MM.1S (cell line): ENCODE results near the gene NCSTN.

Source experiments
- DNase-seq: peaks from one replicate; pipeline ENCODE4 v3.0.0-alpha.2; 2015
- H2AFZ ChIP-seq: fragments of 300-600 bp; sonication (generic); 2 replicates; pipeline ENCODE4 v1.6.0; 2016; ENCODE audit warnings: antibody characterized with exemption, low read length
- H3F3A ChIP-seq: fragments of 300-600 bp; sonication (generic); 2 replicates; pipeline ENCODE4 v1.6.1; 2016; ENCODE audit warnings: mild to moderate bottlenecking, antibody characterized with exemption, low read length, moderate library complexity, mixed read lengths; ENCODE audit not compliant: insufficient read depth
- H3K27ac ChIP-seq: fragments of 300-600 bp; sonication (generic); 2 replicates; pipeline ENCODE4 v1.5.1; 2016; ENCODE audit warnings: mild to moderate bottlenecking, low read length
- H3K27me3 ChIP-seq: fragments of 300-600 bp; sonication (generic); replicated peaks from 2 replicates; pipeline ENCODE4 v1.6.0; 2016; ENCODE audit warnings: low read length; ENCODE audit not compliant: insufficient read depth
- H3K36me3 ChIP-seq: fragments of 300-600 bp; sonication (generic); replicated peaks from 2 replicates; pipeline ENCODE4 v1.6.1; 2016; ENCODE audit warnings: mild to moderate bottlenecking, low read length, mixed read lengths; ENCODE audit not compliant: insufficient read depth
- H3K4me1 ChIP-seq: fragments of 300-600 bp; sonication (generic); 2 replicates; pipeline ENCODE4 v1.6.1; 2016; ENCODE audit warnings: low read length, mixed read lengths
- H3K4me2 ChIP-seq: fragments of 300-600 bp; sonication (generic); 2 replicates; pipeline ENCODE4 v1.6.0; 2016; ENCODE audit warnings: low read depth, low read length
- H3K4me3 ChIP-seq: fragments of 300-600 bp; sonication (generic); 2 replicates; pipeline ENCODE4 v1.5.1; 2016; ENCODE audit warnings: low read length, mixed read lengths
- H3K79me2 ChIP-seq: fragments of 300-600 bp; sonication (generic); 2 replicates; pipeline ENCODE4 v1.6.1; 2016; ENCODE audit warnings: mixed run types, low read length, mixed read lengths
- H3K9ac ChIP-seq: fragments of 300-600 bp; sonication (generic); 2 replicates; pipeline ENCODE4 v1.6.1; 2016; ENCODE audit warnings: low read length, mixed read lengths
- H3K9me2 ChIP-seq: fragments of 300-600 bp; sonication (generic); replicated peaks from 2 replicates; pipeline ENCODE4 v1.6.1; 2016; ENCODE audit warnings: mild to moderate bottlenecking, low read length, mixed read lengths; ENCODE audit not compliant: insufficient read depth
- H3K9me3 ChIP-seq: fragments of 300-600 bp; sonication (generic); replicated peaks from 2 replicates; pipeline ENCODE4 v1.6.1; 2016; ENCODE audit warnings: mild to moderate bottlenecking, low read length, mixed read lengths; ENCODE audit not compliant: insufficient read depth
- H4K20me1 ChIP-seq: fragments of 300-600 bp; sonication (generic); 2 replicates; pipeline ENCODE4 v1.6.1; 2016; ENCODE audit warnings: mild to moderate bottlenecking, low read length, moderate library complexity, mixed read lengths; ENCODE audit not compliant: insufficient read depth
- EZH2 ChIP-seq: fragments of 300-600 bp; sonication (generic); optimal IDR thresholded peaks from 2 replicates; pipeline ENCODE3; 2017; ENCODE audit warnings: low read depth, mild to moderate bottlenecking, antibody characterized with exemption, low read length, mixed read lengths
- EZH2phosphoT487 ChIP-seq: fragments of 300-600 bp; sonication (generic); IDR thresholded peaks from 2 replicates; pipeline ENCODE4 v1.6.1; 2018; ENCODE audit warnings: antibody characterized with exemption, low read length
- TF ChIP-seq, protein P1 (sequence below): fragments of 300-600 bp; sonication (generic); IDR thresholded peaks from 2 replicates; pipeline ENCODE4 v1.5.1; 2016; ENCODE audit warnings: antibody characterized with exemption, low read length, mixed read lengths

NCSTN gene

DNA sequence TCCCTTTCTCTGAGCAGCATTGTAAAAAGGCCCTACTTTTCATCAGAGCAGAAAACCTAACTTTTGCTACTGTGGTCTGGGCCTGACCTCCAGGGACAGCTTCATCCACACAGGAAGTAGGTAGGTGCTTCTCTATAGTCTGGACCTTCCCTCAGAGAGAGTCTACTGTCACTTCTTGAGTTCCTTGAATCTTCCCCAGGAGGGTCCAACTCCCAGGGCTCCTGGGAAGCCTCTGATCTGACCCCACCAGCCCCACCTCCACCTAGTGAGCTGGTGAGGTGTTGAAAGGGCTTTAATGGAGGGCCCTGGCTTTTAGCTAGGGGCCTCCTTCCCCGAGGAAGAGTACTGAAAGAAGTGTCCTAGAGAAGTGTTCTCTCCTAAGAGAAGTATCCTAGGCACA, 54.5 kb downstream of the NCSTN start:
- Histone ChIP-seq H3K27me3 (no peaks in the 10 kb centered on the region), H3K9ac (no peak overlapping the region), H3K9me2 (no peaks in the 10 kb centered on the region), H3K4me2 (no peak overlapping the region), H3K4me1 (no peaks in the 10 kb centered on the region), H3K9me3 (no peaks in the 10 kb centered on the region), H3K27ac (no peak overlapping the region), H3K79me2 (no peaks in the 10 kb centered on the region), H3K36me3 (no peaks in the 10 kb centered on the region), H3F3A (no peaks in the 10 kb centered on the region), H2AFZ (no peak overlapping the region), H4K20me1 (no peaks in the 10 kb centered on the region), H3K4me3 (no peak overlapping the region)
- TF ChIP-seq EZH2phosphoT487 (no peak), EZH2 (no peak)
- TF ChIP-seq, protein P1, sequence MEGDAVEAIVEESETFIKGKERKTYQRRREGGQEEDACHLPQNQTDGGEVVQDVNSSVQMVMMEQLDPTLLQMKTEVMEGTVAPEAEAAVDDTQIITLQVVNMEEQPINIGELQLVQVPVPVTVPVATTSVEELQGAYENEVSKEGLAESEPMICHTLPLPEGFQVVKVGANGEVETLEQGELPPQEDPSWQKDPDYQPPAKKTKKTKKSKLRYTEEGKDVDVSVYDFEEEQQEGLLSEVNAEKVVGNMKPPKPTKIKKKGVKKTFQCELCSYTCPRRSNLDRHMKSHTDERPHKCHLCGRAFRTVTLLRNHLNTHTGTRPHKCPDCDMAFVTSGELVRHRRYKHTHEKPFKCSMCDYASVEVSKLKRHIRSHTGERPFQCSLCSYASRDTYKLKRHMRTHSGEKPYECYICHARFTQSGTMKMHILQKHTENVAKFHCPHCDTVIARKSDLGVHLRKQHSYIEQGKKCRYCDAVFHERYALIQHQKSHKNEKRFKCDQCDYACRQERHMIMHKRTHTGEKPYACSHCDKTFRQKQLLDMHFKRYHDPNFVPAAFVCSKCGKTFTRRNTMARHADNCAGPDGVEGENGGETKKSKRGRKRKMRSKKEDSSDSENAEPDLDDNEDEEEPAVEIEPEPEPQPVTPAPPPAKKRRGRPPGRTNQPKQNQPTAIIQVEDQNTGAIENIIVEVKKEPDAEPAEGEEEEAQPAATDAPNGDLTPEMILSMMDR: no peak
- no peak for DNase-seq

DNA sequence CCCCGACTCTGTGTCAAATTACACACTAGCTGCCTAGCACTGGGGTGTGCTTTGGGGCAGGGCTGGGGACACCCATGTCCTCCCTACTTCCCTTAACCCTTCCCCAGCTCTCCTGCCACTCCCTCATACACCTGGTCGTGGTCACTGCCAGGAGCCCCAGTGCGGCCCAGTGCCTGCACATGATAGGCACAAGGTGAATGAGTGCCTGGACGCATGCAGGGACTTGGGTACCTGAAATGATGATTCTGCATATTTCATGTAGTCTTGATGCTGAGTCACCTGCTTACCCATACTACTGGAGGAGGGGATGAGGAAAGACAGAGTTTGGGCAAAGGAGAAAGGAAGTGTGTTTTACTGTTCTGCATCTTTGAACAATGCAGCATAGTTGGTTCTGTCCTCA, 55.6 kb downstream of the NCSTN start:
- TF ChIP-seq, protein P1: no peak
- Histone ChIP-seq H3K4me3 (no peak overlapping the region), H3K36me3 (no peaks in the 10 kb centered on the region), H3K27ac (no peak overlapping the region), H3K9me2 (no peaks in the 10 kb centered on the region), H3K79me2 (no peaks in the 10 kb centered on the region), H4K20me1 (no peaks in the 10 kb centered on the region), H3K9ac (no peak overlapping the region), H3F3A (no peaks in the 10 kb centered on the region), H3K4me1 (no peaks in the 10 kb centered on the region), H3K27me3 (no peaks in the 10 kb centered on the region), H3K9me3 (no peaks in the 10 kb centered on the region), H2AFZ (no peak overlapping the region), H3K4me2 (no peak overlapping the region)
- DNase-seq: peak; percentile 32

DNA sequence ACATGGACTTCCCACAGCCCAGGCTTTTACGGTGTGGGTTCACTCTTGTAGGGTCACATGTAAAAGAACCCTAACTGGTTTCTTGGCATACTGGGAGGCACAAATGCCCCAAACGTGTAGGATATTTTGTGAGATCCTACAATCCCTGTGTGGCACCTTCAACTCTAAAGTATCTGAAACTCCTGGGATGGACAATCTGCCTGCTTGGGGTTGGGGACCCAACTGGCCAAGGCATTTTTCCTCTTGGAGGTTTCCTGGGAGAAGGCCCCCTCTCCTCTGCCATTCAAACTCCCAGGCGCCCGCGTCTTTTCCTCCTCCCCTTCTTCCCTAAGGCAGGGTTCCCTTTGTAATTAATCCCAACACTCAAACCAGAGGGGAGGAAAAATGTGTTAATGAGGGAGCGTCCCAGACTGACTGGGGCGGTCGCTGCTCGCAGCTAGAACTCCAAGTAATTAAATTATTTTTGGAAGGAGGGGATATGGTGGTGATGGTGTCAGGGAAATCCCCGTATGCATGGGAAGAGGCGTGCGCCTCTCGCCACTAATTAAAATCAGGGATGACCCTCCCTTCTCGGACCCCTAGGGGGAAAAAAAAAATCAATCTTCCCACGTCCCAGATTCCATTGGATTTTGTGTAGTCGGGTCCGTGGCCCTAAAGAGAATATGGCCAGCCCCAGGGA, 56.5 kb downstream of the NCSTN start:
- H3K9me2 ChIP-seq: no peaks in the 10 kb centered on the region
- DNase-seq: no peak
- H3K9ac ChIP-seq: no peak overlapping the region
- no peaks in the 10 kb centered on the region for H3F3A ChIP-seq
- no peaks in the 10 kb centered on the region for H3K36me3 ChIP-seq
- H4K20me1 ChIP-seq: no peaks in the 10 kb centered on the region
- no peaks in the 10 kb centered on the region for H3K4me1 ChIP-seq
- 0 out of 2 replicates have a peak overlapping the region, but pooled peaks have one; percentile 15 for H3K4me2 ChIP-seq
- no peaks in the 10 kb centered on the region for H3K79me2 ChIP-seq
- H3K27me3 ChIP-seq: no peaks in the 10 kb centered on the region
- H2AFZ ChIP-seq: no peak overlapping the region
- H3K27ac ChIP-seq: no peak overlapping the region
- TF ChIP-seq, protein P1: no peak
- TF ChIP-seq EZH2 (no peak), EZH2phosphoT487 (no peak)
- H3K9me3 ChIP-seq: no peaks in the 10 kb centered on the region
- no peak overlapping the region for H3K4me3 ChIP-seq
